NCI-H187 treated with DMSO at 0.1 percent for 48 hours (cell line): Measurements from ENCODE around the gene ANKS1B.

Experiments
- DNase-seq: peaks from one replicate; lab custom pipeline; 2025; lab: John Stamatoyannopoulos, UW

The ANKS1B gene

GRCh38 chr12:98818239-98818638, 1166.5 kb downstream of the ANKS1B start:
- DNase-seq: no peak

- no peak for DNase-seq
Observed at GRCh38 chr12:98817742-98818141, 1167.0 kb downstream of the ANKS1B start.

GRCh38 chr12:98816720-98817119, 1168.0 kb downstream of the ANKS1B start:
- no peak for DNase-seq

- DNase-seq: no peak
Observed at GRCh38 chr12:98814254-98814653, 1170.5 kb downstream of the ANKS1B start.

GRCh38 chr12:98812225-98812624, 1172.5 kb downstream of the ANKS1B start:
- DNase-seq: no peak

GRCh38 chr12:98808243-98808875, 1176.4 kb downstream of the ANKS1B start:
- no peak for DNase-seq

GRCh38 chr12:98807187-98807586, 1177.5 kb downstream of the ANKS1B start:
- no peak for DNase-seq

GRCh38 chr12:98803468-98804209, 1181.1 kb downstream of the ANKS1B start:
- no peak for DNase-seq

- no peak for DNase-seq
Observed at GRCh38 chr12:98799822-98800221, 1184.9 kb downstream of the ANKS1B start.

GRCh38 chr12:98799146-98799810, 1185.5 kb downstream of the ANKS1B start:
- no peak for DNase-seq

- no peak for DNase-seq
Observed at GRCh38 chr12:98797200-98797599, 1187.5 kb downstream of the ANKS1B start.

- DNase-seq: no peak
Observed at GRCh38 chr12:98796745-98797144, 1188.0 kb downstream of the ANKS1B start.

- DNase-seq: no peak
Observed at GRCh38 chr12:98793121-98793520, 1191.6 kb downstream of the ANKS1B start.

GRCh38 chr12:98791406-98791805, 1193.3 kb downstream of the ANKS1B start:
- no peak for DNase-seq

GRCh38 chr12:98788396-98788795, 1196.3 kb downstream of the ANKS1B start:
- DNase-seq: no peak

- peak; percentile 81 for DNase-seq
Observed at GRCh38 chr12:98786653-98787052, 1198.1 kb downstream of the ANKS1B start.

- DNase-seq: no peak
Observed at GRCh38 chr12:98783420-98783819, 1201.3 kb downstream of the ANKS1B start.

- no peak for DNase-seq
Observed at GRCh38 chr12:98780261-98780660, 1204.5 kb downstream of the ANKS1B start.

- no peak for DNase-seq
Observed at GRCh38 chr12:98772818-98773217, 1211.9 kb downstream of the ANKS1B start.

GRCh38 chr12:98771811-98772752, 1212.7 kb downstream of the ANKS1B start:
- no peak for DNase-seq

- DNase-seq: no peak
Observed at GRCh38 chr12:98770230-98770629, 1214.5 kb downstream of the ANKS1B start.

GRCh38 chr12:98769068-98769467, 1215.7 kb downstream of the ANKS1B start:
- no peak for DNase-seq
